ENCODE measurements around the gene SERTAD1. TPM values are rescaled to one million over a fixed set of nuclear protein-coding genes. Genes with fewer than 3 reads are reported as not detected.

SERTAD1 gene
- total RNA-seq, 1 donor from 2014 or later, result 14.8 TPM

DNA sequence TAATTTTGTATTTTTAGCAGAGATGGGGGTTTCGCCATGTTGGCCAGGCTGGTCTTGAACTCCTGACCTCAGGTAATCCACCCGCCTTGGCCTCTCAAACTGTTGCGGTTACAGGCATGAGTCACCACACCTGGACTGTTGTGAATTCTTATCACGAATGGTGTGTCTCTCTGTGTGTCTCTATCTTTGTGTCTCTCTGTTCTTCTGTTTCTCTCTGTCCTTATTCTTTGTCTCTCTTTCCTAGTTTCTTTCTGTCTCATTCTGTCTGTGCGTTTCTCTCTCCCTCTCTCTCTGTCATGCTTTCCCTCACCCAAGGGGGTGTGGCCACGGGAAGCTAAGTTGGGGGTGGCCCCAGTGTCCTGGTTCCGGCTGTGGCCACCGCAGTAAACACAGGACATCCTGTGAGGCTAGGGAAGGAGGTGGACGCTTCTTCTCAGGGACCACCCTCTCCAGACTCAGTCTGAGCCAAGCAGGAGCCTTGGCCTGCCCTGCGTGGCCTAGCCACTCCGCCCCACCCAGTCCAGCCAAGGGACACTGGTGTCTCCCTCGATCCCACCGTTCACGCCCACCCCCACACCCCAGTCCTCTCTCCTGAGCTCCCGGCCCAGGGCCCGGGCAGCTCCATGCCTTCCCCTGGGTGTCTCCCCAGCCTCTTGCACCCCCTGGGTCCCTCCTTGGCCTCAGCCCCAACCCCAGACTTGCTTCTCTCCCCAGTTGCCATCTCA lies 8.7 kb downstream of the SERTAD1 start:
- H3K36me3 Mint-ChIP-seq (ENCODE audit: low read depth), result no peaks in the 10 kb centered on the region
- peaks cover 40% of the 10 kb centered on the region for H3K4me1 Mint-ChIP-seq (ENCODE audit: low read depth)
- no peaks in the 10 kb centered on the region for H3K27me3 Mint-ChIP-seq (ENCODE audit: low read depth)
- no peak overlapping the region for H3K4me3 Mint-ChIP-seq (ENCODE audit: unreplicated experiment)
- no peaks in the 10 kb centered on the region for H3K9me3 Mint-ChIP-seq (ENCODE audit: low read depth)
- no peak for TF ChIP-seq CTCF (IDR thresholded peaks at IDR 0.05)
- DNase-seq (ENCODE audit: low spot score), result no peak
- peak overlapping the region; percentile 68 for H3K27ac Mint-ChIP-seq (ENCODE audit: unreplicated experiment)

GRCh38 chr19:40415768-40416167 lies 10.0 kb downstream of the SERTAD1 start:
- no peak for TF ChIP-seq CTCF (IDR thresholded peaks at IDR 0.05)
- no peak overlapping the region for H3K4me3 Mint-ChIP-seq (ENCODE audit: unreplicated experiment)
- no peaks in the 10 kb centered on the region for H3K9me3 Mint-ChIP-seq (ENCODE audit: low read depth)
- H3K4me1 Mint-ChIP-seq (ENCODE audit: low read depth), result peaks cover 43% of the 10 kb centered on the region
- peak overlapping the region; percentile 2 for H3K27ac Mint-ChIP-seq (ENCODE audit: unreplicated experiment)
- no peaks in the 10 kb centered on the region for H3K27me3 Mint-ChIP-seq (ENCODE audit: low read depth)
- H3K36me3 Mint-ChIP-seq (ENCODE audit: low read depth), result no peaks in the 10 kb centered on the region
- no peak for DNase-seq (ENCODE audit: low spot score)

- Mint-ChIP-seq H3K4me1 (ENCODE audit: low read depth) (peaks cover 40% of the 10 kb centered on the region), H3K4me3 (ENCODE audit: unreplicated experiment) (no peak overlapping the region), H3K9me3 (ENCODE audit: low read depth) (no peaks in the 10 kb centered on the region), H3K27ac (ENCODE audit: unreplicated experiment) (no peak overlapping the region), H3K36me3 (ENCODE audit: low read depth) (no peaks in the 10 kb centered on the region), H3K27me3 (ENCODE audit: low read depth) (no peaks in the 10 kb centered on the region)
- DNase-seq (ENCODE audit: low spot score), result no peak
- TF ChIP-seq CTCF (IDR thresholded peaks at IDR 0.05), result no peak
These were observed 11.0 kb downstream of the SERTAD1 start for GRCh38 chr19:40414542-40415535.

DNA sequence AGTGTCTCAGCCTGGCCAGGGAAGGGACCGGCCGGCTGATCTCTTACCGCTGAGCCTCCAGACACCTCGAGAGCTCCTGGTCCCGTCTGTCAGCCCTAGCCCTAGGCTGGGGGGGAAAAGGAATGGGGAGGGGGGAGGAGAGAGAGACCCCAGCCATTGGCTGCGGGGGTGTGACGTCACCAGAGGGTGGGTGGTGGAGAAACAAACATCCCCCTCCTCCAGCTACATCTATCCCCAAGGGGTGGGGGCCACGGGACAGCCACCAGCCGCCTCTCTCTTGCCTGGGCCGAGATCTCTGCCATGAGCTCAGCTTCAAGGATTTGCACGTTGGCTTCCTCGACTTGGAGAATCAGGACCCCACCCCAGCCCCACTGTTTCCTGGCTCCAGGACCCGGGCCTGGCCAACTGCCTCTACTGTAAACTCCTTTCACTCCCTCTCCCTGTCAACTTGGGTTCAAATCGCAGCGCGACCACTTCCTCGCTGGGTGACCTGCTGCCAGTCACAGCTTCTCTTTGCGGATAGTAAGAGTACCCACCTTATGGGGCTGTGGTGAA lies 12.4 kb downstream of the SERTAD1 start, which contains the start of gene PRX:
TSS of gene PRX (minus strand) at position 88 of the 555 bp plus-strand sequence. CDS start 5,446 bp downstream, outside the sequence.
- Mint-ChIP-seq H3K9me3 (ENCODE audit: low read depth) (no peaks in the 10 kb centered on the region), H3K27me3 (ENCODE audit: low read depth) (no peaks in the 10 kb centered on the region), H3K36me3 (ENCODE audit: low read depth) (no peaks in the 10 kb centered on the region), H3K27ac (ENCODE audit: unreplicated experiment) (peak within 1 kb of the TSS; percentile 12), H3K4me3 (ENCODE audit: unreplicated experiment) (no peak within 1 kb of the TSS), H3K4me1 (ENCODE audit: low read depth) (peaks cover 40% of the 10 kb centered on the region)
- no peak for TF ChIP-seq CTCF (IDR thresholded peaks at IDR 0.05)
- DNase-seq (ENCODE audit: low spot score), result no peak

DNA sequence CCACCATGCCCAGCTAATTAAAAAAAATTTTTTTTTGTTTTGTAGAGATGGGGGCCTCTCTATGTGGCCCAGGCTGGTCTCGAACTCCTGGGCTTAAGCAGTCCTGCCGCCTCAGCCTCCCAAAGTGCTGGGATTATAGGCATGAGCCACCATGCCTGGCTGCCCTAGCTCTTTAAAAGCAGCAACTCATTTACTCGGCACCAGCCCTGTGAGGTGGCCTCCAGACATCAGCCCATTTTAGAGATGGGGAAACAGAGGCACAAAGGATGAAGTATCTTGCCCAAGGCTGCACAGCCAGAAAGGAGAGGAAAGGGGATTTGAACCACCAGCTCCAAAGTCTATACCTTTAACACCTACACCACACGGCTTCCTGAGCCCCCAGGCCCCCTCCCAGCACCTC lies 12.9 kb downstream of the SERTAD1 start:
- Mint-ChIP-seq H3K4me3 (ENCODE audit: unreplicated experiment) (no peak overlapping the region), H3K27me3 (ENCODE audit: low read depth) (no peaks in the 10 kb centered on the region), H3K36me3 (ENCODE audit: low read depth) (no peaks in the 10 kb centered on the region), H3K27ac (ENCODE audit: unreplicated experiment) (no peak overlapping the region), H3K9me3 (ENCODE audit: low read depth) (no peaks in the 10 kb centered on the region), H3K4me1 (ENCODE audit: low read depth) (peaks cover 40% of the 10 kb centered on the region)
- TF ChIP-seq CTCF (IDR thresholded peaks at IDR 0.05), result no peak
- no peak for DNase-seq (ENCODE audit: low spot score)

All from chondrocyte (in vitro differentiated cells).